ENCODE data around the gene TRABD2B. TPM values are rescaled to one million over a fixed set of nuclear protein-coding genes. Genes with fewer than 3 reads are reported as not detected.

Gene TRABD2B
- total and polyA plus RNA-seq, 2 experiments from 2014 or later, result 1.00 to 2.3 TPM

DNA sequence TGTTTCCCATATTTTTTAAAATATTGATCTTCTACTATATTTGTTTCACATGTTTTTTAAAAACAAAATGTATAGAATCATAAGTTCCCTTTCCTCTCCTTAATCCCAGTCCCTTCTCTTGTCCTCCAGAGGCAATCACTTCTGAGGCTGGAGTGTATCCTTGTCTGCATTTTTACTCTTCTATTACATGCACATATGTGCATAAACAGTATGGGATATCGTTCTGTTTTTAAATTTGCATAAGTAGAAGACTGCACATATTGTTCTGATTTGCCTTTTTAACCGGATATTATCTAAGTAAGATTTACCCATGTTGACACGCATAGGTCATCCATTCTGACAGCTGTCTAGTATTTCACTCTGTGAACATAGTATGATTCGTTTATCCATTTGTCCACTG, 142.0 kb downstream of the TRABD2B start:
- Histone ChIP-seq H3K4me3 (no peak overlapping the region), H3K9me3 (ENCODE audit: low read depth) (no peaks in the 10 kb centered on the region), H4K20me1 (ENCODE audit: insufficient read depth, poor library complexity, severe bottlenecking) (no peaks in the 10 kb centered on the region), H3K27me3 (no peaks in the 10 kb centered on the region), H3K9me2 (replicated peaks; ENCODE audit: insufficient read depth) (no peaks in the 10 kb centered on the region), H3K27ac (no peak overlapping the region), H3K79me2 (no peaks in the 10 kb centered on the region), H3K4me2 (no peak overlapping the region), H2AFZ (no peak overlapping the region), H3K4me1 (ENCODE audit: insufficient read depth) (no peaks in the 10 kb centered on the region), H3K36me3 (replicated peaks; ENCODE audit: insufficient read depth, low read depth) (no peaks in the 10 kb centered on the region)
- no peak for DNase-seq (ENCODE audit: low spot score)
- WGBS (ENCODE audit: low lambda C conversion rate, missing lambda C conversion rate), result 49% methylated on average over 4 of the region's 4 CpGs
- TF ChIP-seq EZH2phosphoT487 (IDR thresholded peaks at IDR 0.05; ENCODE audit: low read depth, severe bottlenecking, unreplicated experiment), result no peak
- TF ChIP-seq EZH2 (IDR thresholded peaks at IDR 0.05; ENCODE audit: borderline replicate concordance), result no peak
- TF ChIP-seq, protein P1, sequence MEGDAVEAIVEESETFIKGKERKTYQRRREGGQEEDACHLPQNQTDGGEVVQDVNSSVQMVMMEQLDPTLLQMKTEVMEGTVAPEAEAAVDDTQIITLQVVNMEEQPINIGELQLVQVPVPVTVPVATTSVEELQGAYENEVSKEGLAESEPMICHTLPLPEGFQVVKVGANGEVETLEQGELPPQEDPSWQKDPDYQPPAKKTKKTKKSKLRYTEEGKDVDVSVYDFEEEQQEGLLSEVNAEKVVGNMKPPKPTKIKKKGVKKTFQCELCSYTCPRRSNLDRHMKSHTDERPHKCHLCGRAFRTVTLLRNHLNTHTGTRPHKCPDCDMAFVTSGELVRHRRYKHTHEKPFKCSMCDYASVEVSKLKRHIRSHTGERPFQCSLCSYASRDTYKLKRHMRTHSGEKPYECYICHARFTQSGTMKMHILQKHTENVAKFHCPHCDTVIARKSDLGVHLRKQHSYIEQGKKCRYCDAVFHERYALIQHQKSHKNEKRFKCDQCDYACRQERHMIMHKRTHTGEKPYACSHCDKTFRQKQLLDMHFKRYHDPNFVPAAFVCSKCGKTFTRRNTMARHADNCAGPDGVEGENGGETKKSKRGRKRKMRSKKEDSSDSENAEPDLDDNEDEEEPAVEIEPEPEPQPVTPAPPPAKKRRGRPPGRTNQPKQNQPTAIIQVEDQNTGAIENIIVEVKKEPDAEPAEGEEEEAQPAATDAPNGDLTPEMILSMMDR (IDR thresholded peaks at IDR 0.05; ENCODE audit: poor library complexity), result no peak

GRCh38 chr1:47854552-47855144, 142.5 kb downstream of the TRABD2B start:
- Histone ChIP-seq H3K36me3 (replicated peaks; ENCODE audit: insufficient read depth, low read depth) (no peaks in the 10 kb centered on the region), H3K4me2 (no peak overlapping the region), H3K4me3 (no peak overlapping the region), H3K27ac (no peak overlapping the region), H4K20me1 (ENCODE audit: insufficient read depth, poor library complexity, severe bottlenecking) (no peaks in the 10 kb centered on the region), H3K9me3 (ENCODE audit: low read depth) (no peaks in the 10 kb centered on the region), H3K4me1 (ENCODE audit: insufficient read depth) (peaks cover 2% of the 10 kb centered on the region), H3K27me3 (no peaks in the 10 kb centered on the region), H3K79me2 (no peaks in the 10 kb centered on the region), H2AFZ (no peak overlapping the region), H3K9me2 (replicated peaks; ENCODE audit: insufficient read depth) (no peaks in the 10 kb centered on the region)
- WGBS (ENCODE audit: low lambda C conversion rate, missing lambda C conversion rate), result 80% methylated on average over 2 of the region's 2 CpGs
- no peak for DNase-seq (ENCODE audit: low spot score)
- TF ChIP-seq EZH2phosphoT487 (IDR thresholded peaks at IDR 0.05; ENCODE audit: low read depth, severe bottlenecking, unreplicated experiment) (no peak), EZH2 (IDR thresholded peaks at IDR 0.05; ENCODE audit: borderline replicate concordance) (no peak)
- TF ChIP-seq, protein P1 (IDR thresholded peaks at IDR 0.05; ENCODE audit: poor library complexity), result no peak

DNA sequence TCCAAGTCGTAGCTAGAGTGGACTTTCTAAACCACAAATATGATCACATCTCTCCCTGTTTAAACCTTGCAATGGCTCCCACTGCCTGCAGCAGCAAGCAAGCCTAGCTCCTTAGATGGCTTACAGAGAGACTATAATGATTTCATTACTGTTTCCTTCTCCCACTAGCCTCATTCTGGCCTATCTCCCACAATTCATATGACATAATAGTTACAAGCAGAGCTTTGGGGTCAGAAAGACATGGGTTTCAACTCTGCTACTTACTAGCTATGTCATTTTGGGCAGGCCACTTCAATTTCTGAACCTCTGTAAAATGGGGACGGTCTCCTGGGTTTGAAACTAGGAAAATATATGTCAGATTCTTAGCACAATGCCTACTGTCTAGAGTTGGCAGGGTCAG, 143.3 kb downstream of the TRABD2B start:
- Histone ChIP-seq H3K27ac (no peak overlapping the region), H3K36me3 (replicated peaks; ENCODE audit: insufficient read depth, low read depth) (no peaks in the 10 kb centered on the region), H4K20me1 (ENCODE audit: insufficient read depth, poor library complexity, severe bottlenecking) (no peaks in the 10 kb centered on the region), H3K4me2 (no peak overlapping the region), H3K79me2 (no peaks in the 10 kb centered on the region), H3K4me1 (ENCODE audit: insufficient read depth) (peaks cover 10% of the 10 kb centered on the region), H3K9me3 (ENCODE audit: low read depth) (no peaks in the 10 kb centered on the region), H3K27me3 (no peaks in the 10 kb centered on the region), H2AFZ (no peak overlapping the region), H3K4me3 (no peak overlapping the region), H3K9me2 (replicated peaks; ENCODE audit: insufficient read depth) (no peaks in the 10 kb centered on the region)
- DNase-seq (ENCODE audit: low spot score), result no peak
- TF ChIP-seq EZH2 (IDR thresholded peaks at IDR 0.05; ENCODE audit: borderline replicate concordance) (no peak), EZH2phosphoT487 (IDR thresholded peaks at IDR 0.05; ENCODE audit: low read depth, severe bottlenecking, unreplicated experiment) (no peak)
- TF ChIP-seq, protein P1 (IDR thresholded peaks at IDR 0.05; ENCODE audit: poor library complexity), result no peak
- 81% methylated on average over 2 of the region's 2 CpGs for WGBS (ENCODE audit: low lambda C conversion rate, missing lambda C conversion rate)

Data from hepatocyte (in vitro differentiated cells).